Stimulated activated CD8-positive, alpha-beta memory T cell treated with anti-CD3 and anti-CD28 coated beads, Interleukin-12 subunit alpha, Interleukin-12 subunit beta, amount 100 ng/mL, for 4 hours (primary cell): ENCODE measurements around the gene SH3RF3.

Experiments
- DNase-seq: peaks from one replicate; pipeline ENCODE4 v3.0.0-alpha.2; 2020; ENCODE audit warnings: low read depth

Gene SH3RF3

DNA sequence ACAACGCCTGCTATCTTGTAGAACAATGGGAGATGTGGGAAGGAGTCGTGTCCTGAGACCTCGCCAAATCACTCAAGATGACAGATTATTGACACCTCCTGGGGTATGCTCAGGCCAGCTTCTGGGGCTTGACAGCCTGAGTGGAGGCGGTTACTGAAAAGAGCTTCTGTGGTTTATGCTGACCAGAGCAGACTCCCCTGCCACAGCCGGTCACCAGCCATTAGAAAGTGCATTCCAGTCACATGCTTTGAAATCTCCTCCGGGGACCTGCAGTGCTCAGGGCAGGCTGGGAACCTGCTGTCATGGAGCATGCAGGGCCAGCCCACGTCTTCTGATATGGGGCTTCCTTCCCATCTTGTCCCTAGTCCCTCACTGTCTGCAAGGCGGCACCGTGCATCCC lies 268.9 kb downstream of the SH3RF3 start:
- no peak for DNase-seq

DNA sequence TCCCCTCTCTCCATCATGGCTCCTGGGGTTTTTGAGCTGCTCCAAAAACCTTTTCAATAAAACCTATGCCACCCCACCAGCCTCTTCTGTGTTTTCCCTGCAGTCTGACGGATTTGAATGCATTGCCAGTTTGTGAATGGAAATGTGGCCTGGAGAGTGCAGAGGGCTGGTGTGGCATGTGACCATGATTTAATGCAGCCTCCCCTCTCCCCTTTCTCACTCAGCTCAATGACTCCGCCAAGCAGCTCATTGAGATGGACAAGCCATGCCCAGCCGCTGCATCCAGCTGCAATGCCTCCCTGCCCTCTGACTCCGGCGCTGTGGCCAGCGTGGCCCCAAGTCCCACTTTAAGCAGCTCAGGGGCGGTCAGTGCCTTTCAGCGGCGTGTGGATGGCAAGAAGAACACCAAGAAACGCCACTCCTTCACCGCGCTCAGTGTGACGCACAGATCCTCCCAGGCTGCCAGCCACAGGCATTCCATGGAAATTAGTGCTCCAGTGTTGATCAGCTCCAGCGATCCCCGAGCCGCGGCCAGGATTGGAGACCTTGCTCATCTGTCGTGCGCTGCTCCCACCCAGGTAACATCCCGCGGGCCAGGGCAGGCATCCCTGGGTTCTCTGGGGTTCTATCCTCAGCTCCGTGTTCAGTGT lies 269.5 kb downstream of the SH3RF3 start:
- DNase-seq, result no peak

DNA sequence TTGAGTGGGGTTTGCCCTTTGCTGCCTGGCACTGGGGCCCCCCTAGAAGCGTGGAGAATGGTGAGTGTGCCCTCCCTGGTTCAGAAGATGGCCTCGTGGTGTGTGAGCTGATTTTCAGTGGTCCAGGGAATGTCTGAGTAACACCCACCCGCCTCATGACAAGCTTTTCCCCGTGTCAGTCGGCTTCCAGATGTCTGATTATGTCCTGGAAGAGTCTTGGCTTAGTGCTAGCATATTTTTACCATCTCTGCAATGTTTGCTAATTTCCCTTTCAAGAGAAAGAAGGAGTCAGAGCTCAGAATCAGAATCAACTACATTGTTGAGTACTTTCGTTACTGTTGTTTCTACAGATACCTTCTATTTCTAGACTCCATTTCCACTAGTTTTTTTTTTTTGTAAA lies 270.1 kb downstream of the SH3RF3 start:
- no peak for DNase-seq

DNA sequence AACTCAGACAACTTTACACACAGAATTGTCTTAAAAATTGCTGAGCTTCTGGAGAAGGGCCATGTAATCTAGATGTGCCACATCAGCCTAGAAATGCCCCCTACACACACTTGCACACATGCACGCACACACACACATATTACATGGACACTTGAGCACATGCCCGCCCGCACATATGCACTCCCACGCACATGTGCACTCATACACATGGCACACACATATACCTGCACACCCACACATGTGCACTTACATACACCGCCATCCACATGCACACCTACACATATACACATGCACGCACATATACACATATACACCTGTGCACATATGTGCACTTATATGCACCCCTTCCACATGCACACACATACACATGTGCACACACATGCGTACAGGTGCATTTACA lies 271.1 kb downstream of the SH3RF3 start:
- no peak for DNase-seq

DNA sequence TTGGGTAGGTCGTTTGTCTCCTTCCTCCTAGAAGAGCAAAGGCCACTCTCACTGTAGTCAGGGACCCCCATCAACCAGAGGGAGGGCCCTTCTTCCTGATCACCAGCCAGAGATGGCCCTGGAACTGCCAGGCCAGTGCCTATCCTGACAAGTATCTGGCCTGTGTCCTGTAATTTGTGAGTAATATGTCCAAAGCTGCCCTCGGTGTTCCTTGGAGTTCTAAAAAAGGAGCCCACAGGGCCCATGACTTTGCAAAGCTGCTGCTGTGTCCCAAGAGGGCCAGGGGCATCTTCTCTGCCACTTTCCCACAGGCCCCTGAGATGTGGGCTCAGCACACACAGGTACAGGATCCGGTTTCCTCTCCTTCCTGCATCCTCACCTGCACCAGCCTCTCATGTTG lies 272.4 kb downstream of the SH3RF3 start:
- no peak for DNase-seq

DNA sequence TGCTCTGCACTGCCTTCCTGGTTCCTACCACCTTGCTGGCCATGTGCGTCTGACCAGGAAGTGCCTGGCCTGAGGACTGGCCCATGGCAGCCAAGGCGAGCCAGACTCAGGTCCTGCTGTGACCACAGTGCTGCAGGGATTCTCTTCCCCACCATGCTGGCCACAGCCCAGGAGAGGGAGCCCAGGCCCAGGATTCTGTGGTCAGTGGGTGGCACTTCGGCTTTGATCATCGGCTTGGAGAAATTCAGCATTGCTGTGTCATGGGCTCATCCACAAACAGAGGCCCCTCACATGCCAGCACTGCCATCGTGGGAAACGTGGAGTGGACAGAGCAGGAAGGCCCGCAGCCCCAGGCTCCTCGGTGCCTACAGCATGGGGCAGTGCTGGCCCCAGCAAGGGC lies 273.2 kb downstream of the SH3RF3 start:
- no peak for DNase-seq

DNA sequence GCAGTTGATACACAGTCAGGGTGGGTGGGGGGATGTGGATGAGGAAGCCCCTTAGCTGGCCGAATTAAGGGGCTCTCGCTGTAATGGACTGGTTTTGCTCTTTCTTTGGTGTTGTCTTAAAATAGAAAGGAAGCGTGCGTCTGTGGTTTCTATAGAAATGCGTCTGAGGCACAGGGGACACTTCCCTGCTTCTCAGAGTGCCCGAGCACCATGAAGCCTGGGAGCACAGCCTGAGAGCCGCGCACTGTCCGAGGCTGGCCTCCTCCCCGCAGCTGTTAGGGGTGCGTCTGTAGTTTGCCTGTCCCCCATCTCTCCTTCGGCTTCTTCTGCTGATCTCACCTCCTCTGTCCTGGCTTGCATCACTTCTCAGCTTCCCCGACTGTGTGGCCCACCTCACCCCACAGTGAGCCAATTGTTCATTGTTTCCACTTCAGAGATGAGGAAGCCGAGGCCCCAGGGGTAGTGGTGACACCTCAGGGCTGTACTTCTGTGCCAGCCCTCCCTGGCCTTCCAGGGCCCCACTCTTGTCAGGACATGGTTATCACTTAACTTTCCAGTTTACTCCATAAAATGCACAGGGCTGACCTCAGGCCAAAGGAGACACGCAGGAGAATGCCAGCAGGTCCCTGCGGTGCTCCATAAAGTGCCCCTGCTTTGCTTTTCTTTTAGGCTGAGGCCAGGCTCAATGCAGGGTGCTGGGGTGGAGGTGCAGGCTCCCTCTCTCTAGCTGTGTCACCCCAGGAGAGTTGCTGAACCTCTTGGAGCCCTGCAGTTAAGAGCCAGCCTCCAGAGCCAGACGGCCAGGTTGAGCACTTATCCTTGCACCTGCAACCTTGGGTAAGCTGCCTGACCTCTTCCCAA lies 274.2 kb downstream of the SH3RF3 start:
- DNase-seq, result no peak

DNA sequence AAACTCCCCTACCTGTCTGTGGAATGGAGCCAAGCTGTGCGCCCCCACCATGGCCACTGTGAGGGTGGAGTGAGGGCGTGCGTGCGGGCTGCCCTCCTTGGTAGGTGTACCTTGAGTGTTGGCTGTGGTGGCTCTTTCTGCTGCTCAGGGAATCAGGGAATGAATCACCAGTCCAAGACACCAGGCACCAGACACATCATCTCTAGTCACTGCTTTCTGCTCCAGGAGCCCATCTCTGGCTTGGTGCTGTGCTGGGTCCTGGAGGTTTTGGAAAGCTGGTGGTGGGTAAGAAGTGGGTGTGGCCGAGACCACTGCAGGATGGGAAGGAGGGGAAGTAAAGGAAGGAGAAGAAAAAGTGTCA lies 274.8 kb downstream of the SH3RF3 start:
- no peak for DNase-seq

DNA sequence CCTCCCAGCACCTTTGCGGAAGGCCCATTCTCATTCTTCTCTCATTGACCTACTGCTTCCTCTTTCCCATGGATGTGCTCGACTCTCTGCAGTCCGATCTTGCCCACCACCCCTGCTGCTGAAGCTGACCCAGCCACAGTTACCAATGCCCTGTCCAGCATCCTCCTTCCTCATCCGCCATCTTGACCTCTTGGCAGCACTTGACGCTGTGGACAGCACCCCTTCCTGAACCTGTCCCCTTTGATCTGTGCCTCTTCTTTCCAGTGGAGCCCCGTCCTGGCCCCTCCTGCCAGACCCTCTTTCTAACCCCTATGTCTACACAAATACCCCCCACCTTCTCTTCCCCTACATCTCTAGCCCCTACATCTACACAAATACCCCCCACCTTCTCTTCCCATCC lies 275.7 kb downstream of the SH3RF3 start:
- DNase-seq, result no peak

DNA sequence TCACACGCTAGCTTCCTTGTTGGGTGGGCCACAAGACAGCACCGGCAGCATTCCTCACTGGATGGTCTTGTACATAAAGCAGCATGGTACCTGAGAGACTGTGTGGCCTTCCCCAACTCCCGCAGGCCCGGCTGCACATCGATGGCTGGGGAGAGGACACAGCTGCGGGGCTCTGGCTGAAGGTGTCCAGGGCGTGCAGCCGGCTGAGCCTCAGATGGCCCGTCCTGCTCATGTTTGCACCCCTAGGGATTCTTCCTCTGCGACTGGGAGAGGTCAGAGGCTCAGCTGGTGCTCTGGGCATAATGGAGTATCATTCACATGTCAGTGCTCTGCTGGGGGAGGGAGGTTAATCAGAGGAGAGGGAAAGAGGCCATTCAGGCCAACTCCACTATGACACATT lies 276.9 kb downstream of the SH3RF3 start:
- DNase-seq, result no peak

DNA sequence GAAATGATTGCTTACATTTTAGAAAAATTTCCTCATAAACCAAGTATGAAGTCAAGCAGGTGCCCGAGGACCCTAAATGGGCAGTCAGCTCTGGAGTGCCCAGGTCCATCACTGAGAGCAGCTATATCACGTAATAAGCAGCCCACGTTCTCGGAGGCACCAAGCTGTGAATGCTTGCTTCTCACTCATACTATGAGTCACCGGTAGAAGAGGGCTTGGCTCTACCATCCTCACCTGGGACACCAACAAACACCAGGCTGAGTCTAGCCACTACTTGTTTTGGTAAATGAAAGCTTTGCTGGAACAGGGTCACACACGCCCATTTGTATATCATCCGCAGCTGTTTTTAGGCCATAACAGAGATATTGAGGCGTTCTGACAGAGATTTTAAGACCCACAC lies 277.3 kb downstream of the SH3RF3 start:
- DNase-seq, result no peak

DNA sequence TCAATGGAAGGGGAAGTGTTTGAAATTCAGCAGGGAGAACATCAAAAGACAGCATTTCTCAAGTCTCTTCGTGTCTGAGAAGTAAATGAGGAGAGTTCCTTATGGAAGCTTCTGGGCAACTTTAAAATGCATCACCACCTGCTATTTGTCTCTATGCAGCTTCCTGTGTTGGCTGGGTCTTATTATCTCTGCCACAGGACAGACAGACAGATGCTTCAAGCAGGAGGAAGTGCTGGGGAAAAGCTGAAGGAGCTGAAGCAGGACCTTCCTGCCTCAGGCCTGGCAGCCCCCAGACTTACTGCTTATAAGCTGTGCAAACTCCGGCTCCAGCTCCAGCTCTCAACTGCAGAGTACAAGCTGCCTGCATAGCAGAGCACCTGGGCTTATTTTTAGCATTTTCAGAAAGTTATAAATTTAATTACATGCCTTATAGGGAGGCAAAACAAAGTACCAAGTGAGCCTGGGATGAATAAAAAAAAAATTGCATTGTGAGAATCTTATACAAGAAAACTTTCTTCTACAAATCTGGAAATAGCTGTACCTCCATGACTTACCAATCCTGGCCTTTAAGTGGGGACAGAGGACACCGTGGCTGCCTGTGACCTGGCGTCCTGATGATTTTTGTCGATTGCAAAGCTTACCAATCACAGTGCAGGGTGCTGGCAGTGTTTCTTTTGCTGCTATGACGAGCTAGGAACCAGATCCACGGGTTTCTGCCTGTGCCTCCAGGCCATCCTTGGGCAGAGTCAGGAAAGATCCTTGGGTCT lies 278.5 kb downstream of the SH3RF3 start:
- no peak for DNase-seq

DNA sequence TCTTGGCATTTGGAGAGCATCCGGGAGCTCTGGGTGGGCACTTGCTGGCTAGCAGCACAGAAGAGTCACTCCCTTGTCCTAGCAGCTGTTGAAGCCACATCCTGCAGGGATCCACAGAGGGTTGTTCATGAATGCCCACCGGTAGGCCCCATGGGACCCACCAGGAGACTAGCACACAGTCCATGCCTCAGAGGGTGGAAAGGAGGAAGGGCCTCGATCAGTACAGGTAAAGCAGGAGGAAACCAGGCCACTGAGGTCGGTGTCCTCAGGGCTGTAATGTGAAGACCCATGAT lies 279.0 kb downstream of the SH3RF3 start:
- DNase-seq, result no peak

DNA sequence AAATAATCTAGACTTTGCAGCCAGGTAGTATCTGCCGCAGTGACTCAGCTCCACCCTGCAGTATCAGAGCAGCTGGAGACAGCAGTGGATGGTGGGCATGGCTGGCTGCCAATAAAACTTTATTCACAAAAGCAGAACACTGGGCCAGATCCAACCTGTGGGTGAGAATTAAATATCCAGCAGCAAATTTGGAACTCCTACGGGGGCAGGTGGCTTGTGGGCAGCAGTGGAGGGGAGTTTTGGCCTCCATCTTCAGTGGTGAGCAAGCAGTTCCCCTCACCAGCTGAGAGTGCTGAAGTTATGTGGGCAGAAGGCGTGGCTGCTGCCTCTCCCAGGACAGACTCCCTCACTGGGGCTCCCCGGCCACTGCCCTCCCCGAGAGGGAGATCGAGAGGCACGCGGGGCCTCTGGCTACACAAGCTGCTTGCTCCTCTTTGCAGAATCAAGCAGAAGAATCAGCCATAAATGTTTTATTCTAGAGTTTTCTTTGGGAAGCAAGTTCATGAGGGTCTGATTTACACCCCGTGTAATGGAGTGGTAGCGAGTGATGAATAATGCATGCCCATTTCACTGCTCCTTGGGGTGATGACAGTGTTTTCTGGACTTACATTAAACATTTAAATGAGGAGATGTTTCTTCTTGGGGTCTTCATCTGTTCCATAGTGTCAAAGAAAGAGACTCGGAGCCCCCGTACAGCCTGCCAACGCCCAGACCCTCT lies 280.5 kb downstream of the SH3RF3 start:
- no peak for DNase-seq

DNA sequence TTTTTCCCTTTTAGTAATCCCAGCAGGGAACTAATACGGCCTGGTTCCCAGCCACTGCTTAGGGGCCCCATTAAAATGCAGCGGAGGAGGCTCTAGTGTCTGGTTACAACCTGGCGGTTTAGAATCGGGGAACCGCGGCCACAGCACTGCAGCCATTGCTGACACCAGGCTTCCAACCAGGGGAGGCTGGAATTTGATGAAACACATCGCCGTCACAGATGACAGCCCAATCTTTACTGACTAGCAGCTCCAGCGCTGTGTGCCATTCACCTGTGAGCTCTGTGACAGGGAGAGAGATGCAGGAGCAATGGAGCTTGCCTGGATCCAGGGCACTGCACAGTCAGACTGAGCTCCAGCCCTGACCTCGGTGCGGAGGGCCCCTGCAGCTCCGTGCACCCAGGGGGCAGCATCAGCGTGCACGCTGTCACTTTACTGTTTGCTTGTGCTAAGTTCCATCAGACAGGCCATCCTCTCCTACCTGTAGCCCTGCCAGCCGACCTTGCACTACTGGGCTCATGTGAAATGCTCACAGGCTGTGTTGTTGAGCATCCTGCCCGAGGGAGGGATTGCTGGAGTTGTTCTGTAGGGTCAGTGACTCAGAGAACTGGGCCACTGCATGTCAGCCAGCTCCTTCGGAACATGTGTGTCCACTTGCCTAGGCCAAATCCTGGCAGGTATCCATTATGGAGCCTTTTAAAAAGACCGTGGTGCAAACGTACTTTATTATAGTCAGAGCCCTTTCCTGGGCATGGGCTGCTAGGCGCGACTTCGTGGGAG lies 281.2 kb downstream of the SH3RF3 start:
- no peak for DNase-seq

DNA sequence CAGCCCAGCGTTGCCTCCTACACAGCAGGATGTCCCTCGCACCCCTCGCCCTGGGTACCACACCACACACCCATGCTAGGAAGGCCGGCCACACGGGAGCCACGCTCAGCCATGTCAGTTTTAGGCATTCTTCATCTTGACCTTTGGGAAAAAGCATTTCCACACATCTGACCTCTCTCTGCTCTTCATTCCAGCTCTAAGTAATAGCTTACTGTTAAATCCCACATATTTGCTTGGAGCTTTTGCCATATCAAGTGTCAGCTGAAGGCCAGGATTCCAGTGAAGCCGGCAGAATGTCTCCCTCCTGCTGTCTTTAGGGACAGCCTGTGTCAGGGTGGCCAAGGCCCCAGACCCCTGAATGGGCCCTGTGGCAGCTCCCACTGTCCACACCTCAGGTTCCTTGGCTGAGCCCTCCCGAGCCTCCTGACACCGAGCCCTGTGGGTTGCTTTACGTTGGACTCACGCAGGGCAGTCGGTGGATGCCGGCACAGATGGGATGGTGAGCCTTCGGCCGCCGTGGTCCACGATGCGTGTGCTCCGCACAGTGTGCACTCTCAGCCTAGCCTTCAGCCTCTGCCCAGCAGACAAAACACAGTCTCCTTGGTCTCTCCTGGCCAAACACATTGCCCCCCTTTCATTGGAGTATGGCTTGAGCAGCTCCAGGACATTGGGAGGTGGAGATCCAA lies 282.8 kb downstream of the SH3RF3 start:
- no peak for DNase-seq

DNA sequence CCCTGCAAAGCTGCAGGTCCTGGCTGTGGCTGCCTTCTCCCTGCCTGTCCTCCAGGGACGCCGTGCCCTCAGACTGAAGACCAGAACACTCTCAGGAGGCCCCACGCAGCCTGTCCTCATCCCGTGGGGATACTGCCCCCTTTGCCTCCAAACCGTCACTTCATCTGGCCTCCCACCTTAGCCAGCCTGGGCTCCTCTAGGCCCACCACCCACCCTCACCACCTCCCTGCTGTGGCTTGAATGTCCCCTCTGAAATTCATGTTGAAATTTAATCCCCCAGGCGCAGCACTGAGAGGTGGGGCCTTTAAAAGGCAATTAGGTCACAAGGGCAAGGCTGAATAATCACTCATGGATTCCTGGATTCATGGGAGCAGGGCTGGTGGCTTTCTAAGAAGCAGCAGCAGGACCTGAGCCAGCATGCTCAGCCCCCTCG lies 286.6 kb downstream of the SH3RF3 start:
- DNase-seq, result no peak

DNA sequence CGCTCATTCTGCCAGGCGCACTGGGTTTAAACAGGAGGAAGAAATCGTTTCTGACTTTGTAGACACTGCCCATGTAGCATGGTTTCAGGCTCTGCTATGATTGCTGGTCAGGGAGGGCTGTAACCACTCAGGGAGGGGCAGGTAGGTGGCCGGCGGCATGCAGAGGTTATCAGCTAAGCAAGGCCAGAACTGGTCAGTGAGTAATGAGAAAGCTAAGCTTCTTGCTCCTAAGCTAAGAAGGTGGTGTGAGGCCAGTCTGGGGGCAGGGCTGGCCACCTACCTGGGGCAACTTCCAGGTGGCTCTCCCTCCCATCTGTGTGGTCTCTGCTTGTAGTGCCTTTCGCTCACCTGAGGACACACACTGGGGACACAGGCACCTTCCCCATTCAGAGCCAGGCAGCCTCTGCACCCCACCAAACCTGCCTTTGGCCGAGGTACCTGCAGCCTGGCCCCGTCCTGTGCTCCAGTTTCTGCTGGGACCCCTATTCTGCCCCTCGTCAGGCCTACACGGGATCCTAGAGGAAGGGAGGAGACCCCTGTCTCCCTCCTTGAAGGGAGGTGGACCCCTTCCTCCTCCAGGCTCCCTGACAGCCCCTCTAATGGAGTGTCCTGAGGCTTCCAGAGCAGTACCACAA lies 288.8 kb downstream of the SH3RF3 start:
- no peak for DNase-seq

DNA sequence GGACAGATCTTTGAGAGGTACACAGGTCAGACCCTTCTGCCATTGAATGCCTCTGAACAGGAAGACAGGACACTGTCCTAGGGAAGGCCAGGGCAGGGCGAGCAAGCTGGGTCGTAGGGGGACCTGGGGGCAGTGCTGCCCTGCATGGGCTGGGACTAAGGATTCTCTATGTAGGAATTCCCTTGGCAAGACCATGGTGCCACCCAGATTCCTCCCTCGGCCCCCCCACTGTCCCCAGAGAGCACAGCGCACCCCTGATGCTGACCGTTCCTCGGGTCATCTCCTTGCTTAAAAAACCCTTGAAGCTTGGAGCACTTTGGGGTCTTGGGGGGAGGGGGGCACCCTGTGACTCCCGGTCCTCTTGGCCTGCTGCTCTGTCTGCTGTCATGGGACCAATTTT lies 289.7 kb downstream of the SH3RF3 start:
- DNase-seq, result no peak

DNA sequence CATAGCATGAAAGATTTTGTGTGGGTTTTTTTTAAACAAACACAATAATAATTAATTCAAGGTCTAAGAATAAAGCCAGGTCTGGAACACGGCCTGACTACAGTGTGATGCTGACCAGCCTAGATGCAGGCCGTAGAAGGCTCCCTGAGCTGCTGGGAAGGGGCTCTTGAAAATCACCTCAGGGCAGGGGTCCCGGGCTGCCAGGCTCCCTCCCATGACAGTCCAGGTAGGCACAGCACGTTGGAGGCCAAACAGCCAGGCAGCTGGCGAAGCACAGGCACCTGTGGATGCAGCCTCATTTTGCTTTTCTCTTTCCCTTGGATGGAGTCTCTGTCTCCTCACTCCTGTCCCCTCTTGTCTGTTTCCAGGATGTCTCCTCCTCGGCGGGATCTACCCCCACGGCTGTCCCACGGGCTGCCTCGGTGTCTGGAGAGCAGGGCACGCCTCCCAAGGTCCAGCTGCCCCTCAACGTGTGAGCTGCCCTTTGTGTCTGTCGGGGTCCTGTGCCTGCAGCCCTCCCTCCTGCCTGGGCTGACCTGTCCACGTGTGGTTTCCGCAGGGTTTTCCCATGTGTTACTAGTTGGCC lies 290.3 kb downstream of the SH3RF3 start:
- DNase-seq, result no peak
